HPDE6-E6E7 (cell line): ENCODE data around the gene SOX13.
A peak's percentile ranks its signal among the peaks of the same experiment; 100 is the strongest.

Experiments
- DNase-seq: peaks from one replicate; pipeline ENCODE4 v3.0.0; 2011; ENCODE audit warnings: missing footprints; ENCODE audit errors: extremely low spot score

The SOX13 gene

DNA sequence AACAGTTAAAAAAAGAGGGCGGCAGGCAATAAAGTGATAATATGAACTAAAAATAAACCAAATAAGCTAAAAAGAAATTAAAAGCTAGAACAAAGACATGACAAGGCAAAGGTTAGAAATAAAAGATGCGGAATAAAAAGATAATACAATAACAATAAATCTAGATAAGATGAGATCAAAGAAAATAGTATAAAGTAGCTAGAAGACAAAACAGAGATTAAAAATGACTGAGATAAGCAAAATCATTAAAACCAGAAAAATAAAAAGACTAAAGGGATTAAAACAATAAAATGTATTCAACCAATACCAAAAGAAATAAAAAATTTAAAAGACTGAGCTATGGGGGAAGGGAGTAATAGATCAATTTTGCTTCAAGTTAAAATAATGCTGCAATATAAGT is 10.8 kb upstream of the SOX13 start:
- no peak for DNase-seq

DNA sequence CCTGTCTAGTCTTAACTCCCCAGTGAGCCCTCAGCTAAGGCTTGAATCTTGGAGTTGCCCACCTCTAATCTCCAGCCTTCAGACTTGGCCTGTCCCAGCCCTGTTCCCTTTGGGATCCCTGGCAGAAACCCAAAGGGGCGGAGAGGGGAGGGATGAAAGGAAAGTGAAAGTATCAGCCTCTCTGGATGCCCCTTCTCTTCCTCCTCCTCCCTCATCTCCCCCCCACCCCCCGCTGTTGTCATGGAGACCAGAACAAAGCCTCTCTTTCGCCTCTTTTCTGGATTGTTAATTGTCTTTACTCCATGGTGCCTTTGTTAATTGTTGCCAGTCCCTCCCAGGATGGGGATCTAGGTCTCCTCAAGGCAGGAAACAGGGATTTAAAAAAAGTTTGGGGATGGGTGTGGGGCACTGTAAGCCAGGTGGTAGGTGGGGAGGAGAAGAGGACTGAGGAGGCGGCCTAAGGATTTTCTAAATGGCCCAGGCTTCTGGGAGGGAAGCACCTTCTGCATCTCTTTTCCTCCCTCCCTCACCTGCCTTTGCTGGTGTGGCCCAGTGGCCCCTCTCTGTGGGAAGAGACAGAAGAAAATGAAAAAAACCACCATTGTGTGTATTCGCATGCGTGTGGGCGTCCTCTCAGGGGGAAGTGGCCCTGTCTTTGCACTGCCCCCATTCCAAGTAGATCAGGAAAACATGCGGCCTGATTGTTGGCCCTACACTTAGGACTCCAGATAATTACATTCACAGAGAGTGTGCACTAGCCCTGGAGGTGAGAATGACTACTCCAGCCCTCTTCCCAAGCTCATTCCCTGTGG is 7.5 kb upstream of the SOX13 start:
- DNase-seq, result no peak

DNA sequence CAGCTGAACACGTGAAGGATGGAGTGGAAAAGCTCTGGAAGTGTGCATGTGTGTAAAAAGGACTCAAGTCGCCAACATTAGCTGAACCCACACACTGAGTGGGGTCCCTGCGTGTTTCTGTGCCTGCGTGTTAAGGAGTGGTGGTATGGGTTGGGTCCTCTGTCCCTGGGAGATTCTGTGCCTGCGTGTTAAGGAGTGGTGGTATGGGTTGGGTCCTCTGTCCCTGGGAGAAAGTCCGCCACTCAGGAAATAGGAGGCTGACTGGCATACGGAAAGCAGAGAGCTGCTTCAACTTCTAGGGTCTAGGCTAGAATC is 7.0 kb upstream of the SOX13 start:
- no peak for DNase-seq

DNA sequence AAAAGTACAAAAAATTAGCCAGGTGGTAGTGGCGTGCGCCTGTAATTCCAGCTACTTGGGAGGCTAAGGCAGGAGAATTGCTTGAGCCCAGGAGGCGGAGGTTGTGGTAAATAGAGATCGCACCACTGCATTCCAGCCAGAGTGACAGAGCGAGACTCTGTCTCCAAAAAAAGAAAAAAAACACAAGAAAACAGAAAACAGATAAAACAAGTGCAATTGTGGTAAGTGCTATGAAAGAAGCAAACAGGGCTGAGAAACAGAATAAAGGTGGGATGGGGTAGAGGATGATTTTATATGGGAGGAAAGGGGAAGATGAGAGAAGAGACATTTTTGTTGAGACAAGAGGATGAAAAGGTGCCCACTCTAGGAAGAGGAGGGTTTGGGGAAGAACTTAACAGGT is 5.0 kb upstream of the SOX13 start:
- no peak for DNase-seq

- DNase-seq, result no peak
These were observed 3.0 kb upstream of the SOX13 start for GRCh38 chr1:204069887-204070286.

DNA sequence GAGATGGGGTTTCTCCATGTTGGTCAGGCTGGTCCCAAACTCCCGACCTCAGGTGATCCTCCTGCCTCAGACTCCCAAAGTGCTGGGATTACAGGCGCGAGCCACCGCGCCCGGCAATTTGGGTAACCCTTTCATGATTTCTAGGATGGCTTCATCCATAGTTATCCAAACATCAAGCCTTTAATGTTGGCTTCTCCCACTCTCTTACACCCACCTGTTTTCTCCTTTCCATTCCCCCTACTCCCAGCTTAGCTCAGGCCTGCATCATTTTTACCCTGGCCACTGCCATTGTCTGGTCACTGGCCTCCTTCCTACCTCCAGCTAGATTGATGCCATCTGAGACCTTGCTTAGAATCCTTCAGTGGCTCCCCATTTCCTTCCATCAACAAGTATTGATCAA is 2.0 kb upstream of the SOX13 start:
- no peak for DNase-seq

DNA sequence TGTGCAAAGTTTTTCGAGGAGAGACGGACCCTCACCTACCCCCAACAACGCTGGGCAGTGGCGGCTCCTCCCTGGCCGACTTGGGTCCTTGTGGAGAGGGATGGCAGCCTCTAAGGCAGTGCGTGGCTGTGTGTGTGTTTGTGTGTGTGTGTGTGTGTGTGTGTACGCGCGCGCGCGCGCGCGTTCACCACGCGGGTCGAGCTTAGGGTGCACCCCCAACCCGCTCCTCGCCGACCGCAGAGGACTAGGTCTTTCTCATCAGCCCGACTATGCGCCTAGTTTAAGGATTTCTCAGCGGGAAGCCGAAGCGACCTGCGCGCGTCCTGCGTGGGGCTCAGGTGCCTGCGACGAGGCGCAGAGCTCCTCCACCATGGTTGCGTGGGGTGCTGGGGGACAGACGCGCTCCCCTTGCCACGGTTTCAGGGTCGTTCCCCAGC is 940 bp downstream of the SOX13 start:
- no peak for DNase-seq

DNA sequence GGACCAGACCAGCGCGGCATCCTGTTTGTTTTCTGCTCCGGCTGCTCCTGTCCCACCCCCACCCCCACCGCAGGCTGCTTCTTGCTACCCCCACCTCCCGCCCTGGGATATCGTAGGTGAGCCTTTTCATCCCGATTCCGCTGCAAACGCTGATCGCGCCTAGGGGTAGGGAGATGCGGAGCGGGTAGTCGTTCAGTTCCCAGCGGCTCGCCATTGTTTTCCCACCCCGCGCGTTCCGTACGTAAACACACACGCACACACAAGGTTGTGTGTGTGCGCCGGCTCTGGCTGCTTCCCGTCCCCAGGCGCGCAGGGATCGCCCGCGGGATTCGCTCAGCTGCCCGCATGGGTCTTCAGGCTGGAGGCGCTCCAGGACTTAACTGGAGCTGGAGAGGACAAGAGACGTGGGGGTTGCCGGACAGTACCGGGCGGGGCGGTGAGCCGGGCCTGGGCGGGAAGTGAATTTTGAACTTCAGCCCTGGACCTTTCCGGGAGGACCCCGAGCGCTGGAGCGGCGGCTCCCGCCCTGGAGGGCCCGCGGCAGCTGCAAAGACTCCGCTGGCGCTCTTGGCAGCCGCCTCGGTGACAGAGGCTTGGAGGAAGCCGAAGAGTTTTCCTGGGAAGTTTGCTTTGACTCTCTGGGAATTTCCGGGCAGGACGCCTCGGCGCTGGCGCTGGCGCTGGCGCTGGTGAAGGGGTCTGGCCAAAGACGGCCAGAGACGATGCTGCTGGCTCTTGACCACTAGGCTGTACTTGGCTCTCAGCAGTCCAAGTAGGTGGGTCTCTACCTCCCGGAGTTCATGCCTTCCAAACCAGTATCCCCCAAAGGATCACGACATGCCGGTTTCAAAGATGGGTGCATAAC is 1.6 kb downstream of the SOX13 start:
- no peak for DNase-seq

DNA sequence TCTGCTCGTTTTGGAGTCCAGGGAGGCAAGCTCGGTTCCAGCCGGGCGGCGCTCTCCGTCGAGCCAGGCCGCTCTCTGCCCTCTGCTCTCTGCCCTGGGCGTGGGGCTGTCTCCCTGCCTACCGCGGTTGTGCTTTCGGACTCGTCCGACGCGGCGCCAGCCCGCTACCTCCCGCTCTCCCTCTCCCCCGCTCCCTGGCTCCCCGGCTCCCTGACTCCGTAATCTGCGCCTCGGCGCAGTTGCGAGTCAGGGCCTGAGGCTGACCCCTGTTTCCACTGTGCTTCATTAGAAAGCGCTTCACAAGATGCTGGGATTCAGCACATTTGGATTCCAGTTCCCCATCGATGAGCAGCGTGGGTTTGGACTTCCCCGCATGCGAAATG is 2.2 kb downstream of the SOX13 start:
- no peak for DNase-seq

- no peak for DNase-seq
These were observed 3.3 kb downstream of the SOX13 start for GRCh38 chr1:204075890-204076846.

GRCh38 chr1:204076891-204077290 is 4.0 kb downstream of the SOX13 start:
- DNase-seq, result no peak

GRCh38 chr1:204077979-204078696 is 5.2 kb downstream of the SOX13 start:
- DNase-seq, result no peak

- no peak for DNase-seq
These were observed 6.7 kb downstream of the SOX13 start for GRCh38 chr1:204079608-204079999.

DNA sequence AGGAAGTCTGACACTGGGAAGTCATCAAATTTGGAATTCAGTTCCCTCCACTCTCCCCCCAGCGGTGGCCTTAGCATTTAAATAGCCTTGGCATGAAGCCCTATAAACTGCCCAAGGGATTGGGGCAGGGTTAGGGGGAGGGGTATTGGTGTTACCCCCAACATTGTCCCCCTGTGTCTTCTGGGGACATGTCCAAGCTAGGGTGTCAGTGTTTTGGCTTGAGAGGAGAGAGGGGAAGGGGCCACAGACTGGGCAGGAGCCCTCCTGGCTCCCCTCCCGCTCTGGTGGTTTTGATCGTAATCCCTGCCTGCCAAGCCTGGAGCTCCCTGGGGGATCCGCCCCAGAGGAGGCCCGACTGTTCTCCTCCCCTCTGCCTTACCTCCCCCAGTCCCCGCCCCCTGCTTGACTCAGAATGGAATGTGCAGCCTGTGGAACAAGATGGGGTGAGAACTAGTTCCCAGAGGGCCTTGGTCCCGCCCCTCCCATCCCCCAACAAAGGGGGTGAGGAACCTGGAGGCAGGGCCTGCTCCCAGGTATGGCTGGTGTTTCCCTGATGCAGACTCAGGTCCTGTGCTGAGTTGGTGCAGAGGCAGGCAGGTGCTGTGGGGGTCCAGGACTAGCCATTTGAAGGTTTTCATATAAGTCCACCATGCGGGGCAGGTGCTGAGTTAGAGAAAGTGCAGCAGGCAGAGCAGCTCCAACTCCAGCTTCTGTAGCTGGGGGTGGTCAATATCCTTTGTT is 7.4 kb downstream of the SOX13 start:
- peak; percentile 97 for DNase-seq

GRCh38 chr1:204081164-204081790 is 8.4 kb downstream of the SOX13 start:
- DNase-seq, result no peak

- no peak for DNase-seq
These were observed 9.0 kb downstream of the SOX13 start for GRCh38 chr1:204081791-204082513.

- no peak for DNase-seq
These were observed 10.6 kb downstream of the SOX13 start for GRCh38 chr1:204083491-204083890.

DNA sequence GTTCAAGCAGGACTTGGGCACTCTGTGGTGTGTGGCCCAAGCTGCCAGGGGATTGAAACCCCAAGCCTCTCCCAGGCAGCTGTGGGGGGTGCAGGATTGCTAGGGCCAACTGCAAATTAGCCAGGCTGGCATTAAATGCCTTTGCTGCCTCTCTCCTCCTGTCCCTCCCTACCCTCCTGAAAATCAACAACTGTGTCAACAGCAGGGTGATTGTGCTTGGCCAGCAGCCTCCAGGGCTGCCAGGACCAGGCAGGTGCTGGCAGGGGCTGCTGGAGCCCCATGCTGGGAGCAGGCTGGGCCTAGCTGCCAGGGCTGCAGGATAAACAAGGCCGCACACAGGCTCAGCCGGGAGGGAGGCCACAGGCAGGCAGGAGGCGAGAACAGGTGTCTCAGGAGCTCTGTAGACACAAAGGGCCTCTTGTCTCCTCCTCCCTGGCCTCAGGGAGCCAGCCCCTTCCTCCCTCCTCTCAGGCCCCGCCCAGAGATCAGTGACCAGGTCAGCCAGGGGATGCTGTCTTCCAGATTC is 11.4 kb downstream of the SOX13 start:
- no peak for DNase-seq

DNA sequence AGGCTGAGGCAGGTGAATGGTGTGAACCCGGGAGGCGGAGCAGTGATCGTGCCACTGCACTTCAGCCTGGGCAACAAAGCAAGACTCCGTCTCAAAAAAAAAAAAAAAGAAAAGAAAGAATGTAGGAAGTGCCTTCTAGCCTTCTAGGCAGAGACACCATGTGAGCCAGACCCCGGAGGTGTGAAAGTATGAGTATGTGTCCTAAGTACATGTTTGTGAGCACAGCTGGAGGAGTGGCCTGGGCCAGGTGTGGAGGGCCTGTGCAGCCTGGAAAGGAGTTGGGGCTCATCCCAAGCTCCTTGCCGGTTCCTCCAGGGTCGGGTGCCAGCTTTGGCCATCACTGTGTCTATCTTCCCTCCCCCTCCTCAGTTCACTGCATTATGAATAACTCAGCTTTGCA is 13.0 kb downstream of the SOX13 start:
- no peak for DNase-seq
